Activated CD4-positive, alpha-beta memory T cell treated with anti-CD3 and anti-CD28 coated beads, Interleukin-2, amount 10 ng/mL, durations not matched to agents 7 days and 5 days (primary cell): ENCODE data around the gene AQP12B. TPM values are rescaled to one million over a fixed set of nuclear protein-coding genes. Genes with fewer than 3 reads are reported as not detected.

Experiments
- CTCF ChIA-PET: fragments of 350-600 bp; sonication (Branson Sonifier 250); formaldehyde crosslinking; loops from one replicate; lab custom pipeline; 2021; ENCODE audit warnings: antibody characterized with exemption, inconsistent platforms; lab: Charles Lee
- POLR2A ChIA-PET: fragments of 350-600 bp; sonication (Branson Sonifier 250); formaldehyde crosslinking; loops from one replicate; lab custom pipeline; 2021; ENCODE audit warnings: antibody characterized with exemption; lab: Charles Lee
- DNase-seq: peaks from one replicate; pipeline ENCODE4 v3.0.0-alpha.2; 2020
- H3K27ac Mint-ChIP-seq: one replicate; pipeline ENCODE4 v1.8.0; 2021; ENCODE audit warnings: mild to moderate bottlenecking, mixed read lengths
- H3K27me3 Mint-ChIP-seq: one replicate; pipeline ENCODE4 v1.8.0; 2021; ENCODE audit warnings: mixed read lengths
- H3K36me3 Mint-ChIP-seq: one replicate; pipeline ENCODE4 v1.8.0; 2021; ENCODE audit warnings: low read depth, mixed read lengths
- H3K4me1 Mint-ChIP-seq: one replicate; pipeline ENCODE4 v1.8.0; 2021; ENCODE audit warnings: mixed read lengths
- H3K4me3 Mint-ChIP-seq: one replicate; pipeline ENCODE4 v1.8.0; 2021; ENCODE audit warnings: mild to moderate bottlenecking, mixed read lengths
- H3K9me3 Mint-ChIP-seq: one replicate; pipeline ENCODE4 v1.8.0; 2021; ENCODE audit warnings: mixed read lengths
- total RNA-seq, 2 experiments: library from RNA; stranded (reverse); gene quantifications; one replicate each; pipeline ENCODE4 v1.2.3, GENCODE V29; 2021

Gene AQP12B
- total RNA-seq, 2 experiments from 2014 or later: not detected

- CTCF ChIA-PET: no interaction called here
- Mint-ChIP-seq H3K27me3 (peaks cover 50% of the 10 kb centered on the region), H3K9me3 (no peaks in the 10 kb centered on the region), H3K4me1 (peaks cover 14% of the 10 kb centered on the region), H3K27ac (no peak overlapping the region), H3K36me3 (no peaks in the 10 kb centered on the region), H3K4me3 (no peak overlapping the region)
- DNase-seq: peak; percentile 2
- POLR2A ChIA-PET: no interaction called here
Observed at GRCh38 chr2:240650254-240650965, 32.3 kb downstream of the AQP12B start.

GRCh38 chr2:240649331-240649730 lies 33.4 kb downstream of the AQP12B start:
- DNase-seq: no peak
- peaks cover 40% of the 10 kb centered on the region for H3K27me3 Mint-ChIP-seq
- ChIA-PET CTCF (no interaction called here), POLR2A (no interaction called here)
- no peaks in the 10 kb centered on the region for H3K36me3 Mint-ChIP-seq
- no peak overlapping the region for H3K4me3 Mint-ChIP-seq
- no peaks in the 10 kb centered on the region for H3K9me3 Mint-ChIP-seq
- no peak overlapping the region for H3K27ac Mint-ChIP-seq
- peaks cover 5% of the 10 kb centered on the region for H3K4me1 Mint-ChIP-seq

GRCh38 chr2:240648650-240649275 lies 33.9 kb downstream of the AQP12B start:
- ChIA-PET POLR2A (no interaction called here), CTCF (no interaction called here)
- Mint-ChIP-seq H3K4me1 (peaks cover 5% of the 10 kb centered on the region), H3K27me3 (peaks cover 39% of the 10 kb centered on the region), H3K27ac (no peak overlapping the region), H3K36me3 (no peaks in the 10 kb centered on the region), H3K9me3 (no peaks in the 10 kb centered on the region), H3K4me3 (no peak overlapping the region)
- peak; percentile 13 for DNase-seq

GRCh38 chr2:240648155-240648649 lies 34.5 kb downstream of the AQP12B start:
- Mint-ChIP-seq H3K27ac (no peak overlapping the region), H3K4me3 (no peak overlapping the region), H3K4me1 (peaks cover 5% of the 10 kb centered on the region), H3K27me3 (peaks cover 39% of the 10 kb centered on the region), H3K36me3 (no peaks in the 10 kb centered on the region), H3K9me3 (no peaks in the 10 kb centered on the region)
- ChIA-PET POLR2A (no interaction called here), CTCF (no interaction called here)
- peak; percentile 6 for DNase-seq

- Mint-ChIP-seq H3K4me3 (no peak overlapping the region), H3K27me3 (peaks cover 38% of the 10 kb centered on the region), H3K27ac (no peak overlapping the region), H3K9me3 (no peaks in the 10 kb centered on the region), H3K4me1 (peaks cover 5% of the 10 kb centered on the region), H3K36me3 (no peaks in the 10 kb centered on the region)
- CTCF ChIA-PET: no interaction called here
- POLR2A ChIA-PET: interaction anchor here (0.7 kb wide), 1 partner anchor 37 kb away, joined by 3 read pairs; no protein-coding TSS in a partner anchor
- peak; percentile 5 for DNase-seq
Observed at GRCh38 chr2:240647503-240648154, 35.1 kb downstream of the AQP12B start.

GRCh38 chr2:240646900-240647502 lies 35.7 kb downstream of the AQP12B start:
- no peak overlapping the region for H3K27ac Mint-ChIP-seq
- ChIA-PET CTCF (no interaction called here), POLR2A (interaction anchor here (0.7 kb wide), 1 partner anchor 36 kb away, joined by 3 read pairs; no protein-coding TSS in a partner anchor)
- peak; percentile 9 for DNase-seq
- no peaks in the 10 kb centered on the region for H3K9me3 Mint-ChIP-seq
- peaks cover 35% of the 10 kb centered on the region for H3K27me3 Mint-ChIP-seq
- H3K4me1 Mint-ChIP-seq: peaks cover 5% of the 10 kb centered on the region
- H3K36me3 Mint-ChIP-seq: no peaks in the 10 kb centered on the region
- no peak overlapping the region for H3K4me3 Mint-ChIP-seq

- H3K9me3 Mint-ChIP-seq: no peaks in the 10 kb centered on the region
- peak; percentile 36 for DNase-seq
- peaks cover 30% of the 10 kb centered on the region for H3K27me3 Mint-ChIP-seq
- no peak overlapping the region for H3K4me3 Mint-ChIP-seq
- ChIA-PET POLR2A (no interaction called here), CTCF (no interaction called here)
- H3K4me1 Mint-ChIP-seq: peaks cover 5% of the 10 kb centered on the region
- H3K36me3 Mint-ChIP-seq: no peaks in the 10 kb centered on the region
- no peak overlapping the region for H3K27ac Mint-ChIP-seq
Observed at GRCh38 chr2:240646176-240646899, 36.3 kb downstream of the AQP12B start.

- POLR2A ChIA-PET: interaction anchor here (1.0 kb wide), 1 partner anchor 17 kb away, joined by 3 read pairs; no protein-coding TSS in a partner anchor
- Mint-ChIP-seq H3K27ac (no peak overlapping the region), H3K36me3 (no peaks in the 10 kb centered on the region), H3K4me1 (peaks cover 5% of the 10 kb centered on the region), H3K27me3 (peaks cover 26% of the 10 kb centered on the region), H3K4me3 (no peak overlapping the region), H3K9me3 (no peaks in the 10 kb centered on the region)
- CTCF ChIA-PET: no interaction called here
- peak; percentile 9 for DNase-seq
Observed at GRCh38 chr2:240645801-240646175, 36.9 kb downstream of the AQP12B start.

GRCh38 chr2:240645346-240645745 lies 37.3 kb downstream of the AQP12B start:
- no peak overlapping the region for H3K27ac Mint-ChIP-seq
- H3K9me3 Mint-ChIP-seq: no peaks in the 10 kb centered on the region
- H3K36me3 Mint-ChIP-seq: no peaks in the 10 kb centered on the region
- peaks cover 5% of the 10 kb centered on the region for H3K4me1 Mint-ChIP-seq
- ChIA-PET CTCF (no interaction called here), POLR2A (interaction anchor here (1.0 kb wide), 1 partner anchor 16 kb away, joined by 3 read pairs; no protein-coding TSS in a partner anchor)
- peaks cover 25% of the 10 kb centered on the region for H3K27me3 Mint-ChIP-seq
- H3K4me3 Mint-ChIP-seq: no peak overlapping the region
- DNase-seq: peak; percentile 12

- DNase-seq: peak; percentile 14
- peaks cover 5% of the 10 kb centered on the region for H3K4me1 Mint-ChIP-seq
- POLR2A ChIA-PET: interaction anchor here (1.0 kb wide), 1 partner anchor 16 kb away, joined by 3 read pairs; no protein-coding TSS in a partner anchor
- H3K4me3 Mint-ChIP-seq: no peak overlapping the region
- H3K27ac Mint-ChIP-seq: no peak overlapping the region
- peaks cover 22% of the 10 kb centered on the region for H3K27me3 Mint-ChIP-seq
- no peaks in the 10 kb centered on the region for H3K9me3 Mint-ChIP-seq
- CTCF ChIA-PET: no interaction called here
- no peaks in the 10 kb centered on the region for H3K36me3 Mint-ChIP-seq
Observed at GRCh38 chr2:240644859-240645301, 37.8 kb downstream of the AQP12B start.

- ChIA-PET CTCF (no interaction called here), POLR2A (no interaction called here)
- Mint-ChIP-seq H3K27me3 (peaks cover 18% of the 10 kb centered on the region), H3K4me3 (no peak overlapping the region), H3K27ac (no peak overlapping the region), H3K36me3 (no peaks in the 10 kb centered on the region), H3K4me1 (peaks cover 5% of the 10 kb centered on the region), H3K9me3 (no peaks in the 10 kb centered on the region)
- DNase-seq: peak; percentile 7
Observed at GRCh38 chr2:240644171-240644651, 38.5 kb downstream of the AQP12B start.

GRCh38 chr2:240643811-240644150 lies 38.9 kb downstream of the AQP12B start:
- peaks cover 5% of the 10 kb centered on the region for H3K4me1 Mint-ChIP-seq
- POLR2A ChIA-PET: no interaction called here
- H3K27me3 Mint-ChIP-seq: peaks cover 15% of the 10 kb centered on the region
- no peaks in the 10 kb centered on the region for H3K36me3 Mint-ChIP-seq
- H3K4me3 Mint-ChIP-seq: no peak overlapping the region
- peak; percentile 9 for DNase-seq
- H3K9me3 Mint-ChIP-seq: peaks cover 2% of the 10 kb centered on the region
- H3K27ac Mint-ChIP-seq: no peak overlapping the region
- CTCF ChIA-PET: no interaction called here
